GM13977 (cell line): ENCODE measurements around the gene HTT.

Experiments
- DNase-seq: peaks from one replicate; pipeline ENCODE4 v3.0.0; 2012; ENCODE audit warnings: low spot score
- in situ Hi-C: fragments of 300-500 bp; cut with MboI; formaldehyde crosslinking; loops from one replicate; pipeline ENCODE4 v1.12.0; 2022; ENCODE audit warnings: low sequenced_read_pairs, low pct_unique_long_range_greater_than_20kb, mixed read lengths, inconsistent platforms; ENCODE audit not compliant: unreplicated experiment
- TF ChIP-seq, protein P1 (sequence below): IDR thresholded peaks from 2 replicates; pipeline ENCODE4 v1.5.1; 2012; ENCODE audit warnings: mild to moderate bottlenecking, control low read depth; ENCODE audit not compliant: insufficient read depth; ENCODE audit errors: extremely low read depth, missing control alignments

HTT gene

DNA sequence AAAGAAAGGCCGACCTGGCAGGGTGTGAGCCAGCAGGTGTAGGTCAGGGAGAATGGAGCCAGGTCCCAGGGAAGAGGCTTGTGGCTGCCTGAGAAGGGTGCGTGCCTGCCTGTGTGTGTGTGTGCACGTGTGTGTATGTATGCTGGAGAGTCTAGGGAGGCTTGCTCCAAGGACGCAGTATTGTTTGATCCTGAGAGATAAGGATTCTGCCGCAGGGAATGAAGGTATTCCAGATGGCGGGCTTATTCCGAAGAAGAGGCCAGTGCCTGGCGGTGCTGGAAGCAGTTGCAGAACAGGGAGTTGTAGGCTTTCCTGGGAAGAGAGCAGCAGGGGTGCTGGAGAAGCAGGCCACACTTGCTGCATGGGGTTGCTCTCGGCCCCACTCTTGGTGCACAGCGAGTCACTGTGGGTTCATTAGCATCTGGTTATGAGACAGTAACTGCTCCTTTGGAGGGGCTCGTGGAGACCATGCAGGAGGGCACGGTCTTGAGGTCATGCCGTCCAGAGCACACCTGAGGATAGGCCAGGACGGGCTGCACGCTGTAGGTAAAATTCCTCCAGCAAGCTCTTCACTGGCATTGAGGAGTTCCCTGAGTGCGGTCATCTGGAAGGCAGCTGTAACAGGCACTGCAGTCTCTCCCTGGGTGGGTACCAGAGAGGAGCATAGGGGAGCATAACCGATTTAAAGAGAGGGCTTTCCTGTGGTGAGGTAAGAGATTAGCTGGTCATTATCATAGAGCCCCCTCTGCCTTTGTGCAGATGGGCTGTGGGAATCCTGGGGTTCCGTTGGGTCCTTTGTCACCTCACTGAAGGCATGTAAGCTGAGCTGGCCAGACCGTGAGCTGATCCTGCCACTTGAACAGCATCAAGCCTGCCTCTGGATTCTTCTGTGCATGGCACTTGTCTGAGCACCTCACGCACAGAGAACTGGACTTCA is 144.6 kb downstream of the HTT start:
- in situ Hi-C loops = no loop called here
- TF ChIP-seq, protein P1, sequence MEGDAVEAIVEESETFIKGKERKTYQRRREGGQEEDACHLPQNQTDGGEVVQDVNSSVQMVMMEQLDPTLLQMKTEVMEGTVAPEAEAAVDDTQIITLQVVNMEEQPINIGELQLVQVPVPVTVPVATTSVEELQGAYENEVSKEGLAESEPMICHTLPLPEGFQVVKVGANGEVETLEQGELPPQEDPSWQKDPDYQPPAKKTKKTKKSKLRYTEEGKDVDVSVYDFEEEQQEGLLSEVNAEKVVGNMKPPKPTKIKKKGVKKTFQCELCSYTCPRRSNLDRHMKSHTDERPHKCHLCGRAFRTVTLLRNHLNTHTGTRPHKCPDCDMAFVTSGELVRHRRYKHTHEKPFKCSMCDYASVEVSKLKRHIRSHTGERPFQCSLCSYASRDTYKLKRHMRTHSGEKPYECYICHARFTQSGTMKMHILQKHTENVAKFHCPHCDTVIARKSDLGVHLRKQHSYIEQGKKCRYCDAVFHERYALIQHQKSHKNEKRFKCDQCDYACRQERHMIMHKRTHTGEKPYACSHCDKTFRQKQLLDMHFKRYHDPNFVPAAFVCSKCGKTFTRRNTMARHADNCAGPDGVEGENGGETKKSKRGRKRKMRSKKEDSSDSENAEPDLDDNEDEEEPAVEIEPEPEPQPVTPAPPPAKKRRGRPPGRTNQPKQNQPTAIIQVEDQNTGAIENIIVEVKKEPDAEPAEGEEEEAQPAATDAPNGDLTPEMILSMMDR = no peak
- DNase-seq = no peak

DNA sequence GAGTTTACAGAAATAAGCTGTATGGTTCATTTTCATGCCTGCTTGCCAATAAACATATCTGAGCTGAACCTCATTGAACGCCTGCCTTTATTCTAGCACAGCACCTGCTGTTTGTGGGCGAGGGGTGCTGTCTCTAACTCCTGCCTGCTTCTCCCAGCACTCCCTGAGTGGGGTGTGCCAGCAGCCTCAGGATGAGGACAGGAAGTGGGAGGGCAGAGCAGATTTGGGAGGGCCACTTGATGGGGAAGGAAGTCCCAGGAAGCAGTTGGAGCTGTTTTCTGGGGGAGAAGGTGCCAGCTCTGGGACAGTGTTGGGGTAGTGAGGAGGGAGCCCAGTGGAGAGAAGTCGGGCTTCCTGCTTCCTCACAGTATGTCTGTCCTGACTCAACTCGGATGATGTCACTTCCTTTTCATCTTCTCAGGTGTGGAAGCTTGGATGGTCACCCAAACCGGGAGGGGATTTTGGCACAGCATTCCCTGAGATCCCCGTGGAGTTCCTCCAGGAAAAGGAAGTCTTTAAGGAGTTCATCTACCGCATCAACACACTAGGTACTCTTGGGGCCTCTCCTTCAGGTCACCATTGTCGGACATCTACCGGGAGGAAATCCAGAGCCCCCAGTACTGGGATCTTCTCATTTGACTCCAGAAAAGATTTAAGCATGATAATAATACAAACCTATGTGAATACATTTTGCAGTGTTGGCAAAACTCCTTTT is 145.4 kb downstream of the HTT start:
- in situ Hi-C loops = no loop called here
- DNase-seq = no peak
- TF ChIP-seq, protein P1 = no peak

DNA sequence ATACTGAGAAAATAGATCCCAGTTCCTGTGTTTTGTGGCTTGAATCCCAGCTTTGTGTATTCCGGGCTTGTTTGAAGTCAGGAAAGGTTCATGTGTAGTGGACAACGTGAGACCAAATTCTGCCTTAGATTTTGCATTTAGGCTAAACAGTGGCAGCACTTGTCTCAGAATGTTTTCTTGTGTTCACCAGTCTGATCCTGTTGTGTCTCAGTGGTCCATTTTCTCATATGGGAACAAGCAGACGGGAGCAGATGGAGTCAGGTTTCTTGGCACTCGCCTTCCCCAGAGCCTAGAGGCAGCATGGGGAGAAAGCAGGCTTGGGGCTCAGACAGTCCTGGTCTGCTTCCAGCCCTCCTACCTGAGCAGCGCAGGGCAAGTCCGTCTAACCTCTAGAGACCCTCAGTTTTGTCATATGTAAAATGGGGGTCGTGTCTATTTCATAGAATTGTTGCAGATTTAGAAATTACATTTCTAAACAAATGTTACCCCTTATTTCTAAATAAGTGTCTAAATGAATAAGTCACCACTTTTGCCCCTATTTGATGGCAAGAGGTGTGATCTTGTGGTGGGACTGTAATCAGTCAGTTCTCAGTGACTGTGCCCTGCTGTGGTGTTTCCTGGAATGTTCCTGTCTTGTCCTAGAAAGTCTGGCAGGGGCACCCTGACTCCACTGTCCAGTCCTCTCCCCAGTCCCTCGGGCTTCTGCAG is 146.1 kb downstream of the HTT start:
- in situ Hi-C loops = no loop called here
- TF ChIP-seq, protein P1 = no peak
- no peak for DNase-seq

DNA sequence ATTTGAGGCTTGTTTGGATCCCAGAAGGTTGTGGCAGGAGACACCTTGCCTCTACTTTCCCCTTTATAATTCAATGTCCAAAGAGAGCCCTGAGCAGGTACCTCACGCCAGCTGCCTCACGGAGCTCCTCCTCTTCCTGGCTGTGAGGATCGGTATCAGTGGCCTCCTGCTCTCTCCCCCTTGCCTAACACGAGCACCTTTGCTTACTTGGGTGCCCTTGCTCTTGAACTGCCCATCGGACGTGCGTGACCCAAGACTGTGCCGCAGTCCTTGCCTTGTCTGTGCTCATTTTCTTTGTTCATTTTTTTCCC is 146.7 kb downstream of the HTT start:
- no peak for DNase-seq
- in situ Hi-C loops = no loop called here
- TF ChIP-seq, protein P1 = no peak

DNA sequence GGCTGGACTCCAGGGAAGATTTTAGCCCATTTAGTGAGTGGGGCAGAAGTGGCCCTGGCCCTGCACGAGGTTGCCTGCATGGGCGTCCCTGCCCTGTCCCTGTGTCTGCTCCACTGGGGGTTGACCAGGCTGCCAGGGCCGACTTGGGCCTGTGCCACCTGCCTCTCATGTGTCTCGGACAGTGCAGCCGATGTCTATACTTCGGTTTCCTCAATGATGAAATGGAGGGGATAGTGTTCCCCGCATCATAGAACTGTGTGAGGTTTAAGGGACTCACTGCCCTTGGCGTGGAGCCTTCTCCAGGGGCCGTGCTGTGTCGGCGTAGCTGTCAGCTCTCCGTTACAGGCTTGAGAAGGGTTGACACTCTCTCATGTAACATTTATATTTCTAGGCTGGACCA is 147.5 kb downstream of the HTT start:
- no peak for DNase-seq
- TF ChIP-seq, protein P1 = no peak
- in situ Hi-C loops = no loop called here

DNA sequence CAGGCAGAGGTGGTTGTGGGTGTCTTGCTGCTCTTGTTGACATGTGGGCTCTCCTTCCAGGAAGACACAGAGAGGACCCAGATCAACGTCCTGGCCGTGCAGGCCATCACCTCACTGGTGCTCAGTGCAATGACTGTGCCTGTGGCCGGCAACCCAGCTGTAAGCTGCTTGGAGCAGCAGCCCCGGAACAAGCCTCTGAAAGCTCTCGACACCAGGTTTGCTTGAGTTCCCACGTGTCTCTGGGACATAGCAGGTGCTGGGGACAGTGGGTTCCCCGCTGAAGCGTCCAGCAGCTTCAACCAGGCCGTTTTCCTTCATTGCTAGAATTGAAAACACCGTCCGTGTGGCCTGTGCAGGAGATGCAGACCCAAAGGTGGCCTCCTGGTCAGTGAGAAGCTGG is 148.9 kb downstream of the HTT start:
- in situ Hi-C loops = no loop called here
- TF ChIP-seq, protein P1 = no peak
- no peak for DNase-seq
